SK-N-MC (cell line): Measurements from ENCODE around the gene KLK10.

Experiments used
- EZH2 ChIP-seq: fragments of 200-600 bp; sonication (generic); IDR thresholded peaks from one replicate; pipeline ENCODE4 v1.6.1; 2017; ENCODE audit warnings: antibody characterized with exemption
- POLR2AphosphoS5 ChIP-seq: IDR thresholded peaks from 2 replicates; pipeline ENCODE4 v1.6.1; 2012; ENCODE audit warnings: mild to moderate bottlenecking, low read depth, low read length, borderline replicate concordance

DNA sequence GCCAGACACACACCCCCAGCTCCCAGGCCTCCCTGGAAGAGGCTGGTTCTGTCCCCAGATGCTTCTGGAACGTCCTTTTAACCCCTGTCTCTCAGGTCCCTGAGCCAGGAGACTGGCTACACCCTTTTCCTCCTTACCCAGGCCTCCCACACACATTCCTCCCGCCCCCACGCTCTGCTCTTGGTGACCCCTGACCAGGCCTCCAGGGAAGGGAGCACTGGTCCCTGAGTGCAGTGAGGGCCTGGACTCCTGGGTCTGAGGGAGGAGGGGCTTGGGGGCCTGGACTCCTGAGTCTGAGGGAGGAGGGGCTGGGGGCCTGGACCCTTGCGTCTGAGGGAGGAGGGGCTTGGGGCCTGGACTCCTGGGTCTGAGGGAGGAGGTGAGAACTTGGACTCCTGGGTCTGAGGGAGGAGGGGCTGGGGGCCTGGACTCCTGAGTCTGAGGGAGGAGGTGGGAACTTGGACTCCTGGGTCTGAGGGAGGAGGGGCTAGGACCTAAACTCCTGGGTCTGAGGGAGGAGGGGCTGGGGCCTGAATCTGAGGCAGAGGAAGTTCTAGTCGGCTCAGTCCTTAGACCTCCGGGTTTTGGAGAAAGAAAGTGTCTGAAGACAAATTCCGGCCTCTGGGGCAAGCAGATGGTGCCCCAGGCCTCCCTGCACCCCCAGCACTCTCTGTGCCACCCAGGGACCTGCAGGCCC lies 50.6 kb downstream of the KLK10 start:
- TF ChIP-seq EZH2, result no peak
- no peak for TF ChIP-seq POLR2AphosphoS5
